Right lung (tissue), 5 donors: Measurements from ENCODE around the gene SDCBP2. TPM values are rescaled to one million over a fixed set of nuclear protein-coding genes. Genes with fewer than 3 reads are reported as not detected.

Experiments used
- DNase-seq, 2 donors: peaks; one replicate each; pipeline ENCODE4 v3.0.0-alpha.2; 2013
- polyA plus RNA-seq, 5 donors: library from polyadenylated mRNA; unstranded; fragments of 120-200 nt; gene quantifications; one replicate each; pipeline versions ENCODE4 v1.2.1 to v1.2.3, GENCODE V29; 2013; ENCODE audit warnings: inconsistent platforms in 1 of 5, low replicate concordance in 1 of 5; ENCODE audit not compliant: insufficient read length in 5 of 5, insufficient read depth in 1 of 5

SDCBP2 gene
- polyA plus RNA-seq, 5 donors, result 1.8 to 4.3 (median 3.2) TPM

GRCh38 chr20:1275919-1276318 is 53.0 kb downstream of the SDCBP2 start:
- no peak for DNase-seq

- DNase-seq, result no peak
Observed at GRCh38 chr20:1274485-1275311, 54.2 kb downstream of the SDCBP2 start.

GRCh38 chr20:1273366-1273765 is 55.6 kb downstream of the SDCBP2 start:
- DNase-seq, result no peak

GRCh38 chr20:1272368-1273100 is 56.4 kb downstream of the SDCBP2 start:
- DNase-seq, result no peak

- DNase-seq, result no peak
Observed at GRCh38 chr20:1269850-1270249, 59.1 kb downstream of the SDCBP2 start.

GRCh38 chr20:1269235-1269634 is 59.7 kb downstream of the SDCBP2 start:
- DNase-seq, result no peak

GRCh38 chr20:1267809-1268374 is 61.0 kb downstream of the SDCBP2 start:
- DNase-seq, result no peak

- DNase-seq, result no peak
Observed at GRCh38 chr20:1267161-1267560, 61.8 kb downstream of the SDCBP2 start.

- DNase-seq, result peak; percentile 44 to 52
Observed at GRCh38 chr20:1266167-1266973, 62.6 kb downstream of the SDCBP2 start, which contains the start of gene SNPH. Gene SNPH, plus strand, starts transcription at chr20:1266294. Its CDS starts 29,946 bp downstream, at chr20:1296240.

- DNase-seq, result no peak
Observed at GRCh38 chr20:1265916-1266166, 63.1 kb downstream of the SDCBP2 start.

GRCh38 chr20:1265226-1265915 is 63.6 kb downstream of the SDCBP2 start:
- DNase-seq, result no peak

GRCh38 chr20:1264727-1265126 is 64.2 kb downstream of the SDCBP2 start:
- DNase-seq, result no peak

- no peak for DNase-seq
Observed at GRCh38 chr20:1263853-1264252, 65.1 kb downstream of the SDCBP2 start.

Other genes starting within 250 kb of the SDCBP2 start
- 100 to 1,000 TPM; 111 to 155 (median 138) TPM for gene PSMF1, start 210.5 kb downstream of the SDCBP2 start, polyA plus RNA-seq
- gene TMEM74B, start 144.2 kb downstream of the SDCBP2 start, polyA plus RNA-seq, result 10 to 100 TPM; 10.3 to 16.0 (median 12.1) TPM
- 1 to 10 TPM; 1.0 to 1.7 (median 1.5) TPM for gene C20orf202, start 125.7 kb downstream of the SDCBP2 start, polyA plus RNA-seq
- gene RAD21L1, start 103.1 kb downstream of the SDCBP2 start, polyA plus RNA-seq, result not detected
- 1 to 10 TPM; 1.5 to 3.4 (median 2.2) TPM for gene SNPH, start 62.8 kb downstream of the SDCBP2 start, polyA plus RNA-seq
- 100 to 1,000 TPM; 439 to 529 (median 459) TPM for gene FKBP1A, start 63.9 kb upstream of the SDCBP2 start, polyA plus RNA-seq
- gene NSFL1C, start 137.7 kb upstream of the SDCBP2 start, polyA plus RNA-seq, result 10 to 100 TPM; 82.5 to 96.7 (median 93.7) TPM
- gene SIRPB2, start 162.3 kb upstream of the SDCBP2 start, polyA plus RNA-seq, result 1 to 10 TPM; 1.3 to 3.0 (median 1.8) TPM
- under 1 TPM in 1 of 5 donors, not detected in 4; 0.09 TPM for gene SIRPD, start 228.6 kb upstream of the SDCBP2 start, polyA plus RNA-seq